ENCODE data around the gene NAPA.

The NAPA gene

GRCh38 chr19:47499863-47500830 lies 14.7 kb downstream of the NAPA start:
- Mint-ChIP-seq H3K27me3 (no peaks in the 10 kb centered on the region), H3K36me3 (ENCODE audit: low read depth) (peaks cover 81% of the 10 kb centered on the region), H3K4me3 (no peak overlapping the region), H3K9me3 (no peaks in the 10 kb centered on the region), H3K27ac (peak overlapping the region; percentile 52), H3K4me1 (ENCODE audit: low read depth) (peaks cover 2% of the 10 kb centered on the region)
- no peak for DNase-seq

GRCh38 chr19:47499371-47499770 lies 15.5 kb downstream of the NAPA start:
- peaks cover 2% of the 10 kb centered on the region for H3K4me1 Mint-ChIP-seq (ENCODE audit: low read depth)
- peak overlapping the region; percentile 44 for H3K27ac Mint-ChIP-seq
- H3K36me3 Mint-ChIP-seq (ENCODE audit: low read depth): peaks cover 76% of the 10 kb centered on the region
- no peaks in the 10 kb centered on the region for H3K9me3 Mint-ChIP-seq
- DNase-seq: no peak
- H3K27me3 Mint-ChIP-seq: no peaks in the 10 kb centered on the region
- H3K4me3 Mint-ChIP-seq: no peak overlapping the region

GRCh38 chr19:47498561-47498960 lies 16.3 kb downstream of the NAPA start:
- peaks cover 2% of the 10 kb centered on the region for H3K4me1 Mint-ChIP-seq (ENCODE audit: low read depth)
- no peak overlapping the region for H3K4me3 Mint-ChIP-seq
- DNase-seq: no peak
- H3K9me3 Mint-ChIP-seq: no peaks in the 10 kb centered on the region
- H3K27me3 Mint-ChIP-seq: no peaks in the 10 kb centered on the region
- H3K36me3 Mint-ChIP-seq (ENCODE audit: low read depth): peaks cover 75% of the 10 kb centered on the region
- H3K27ac Mint-ChIP-seq: peak overlapping the region; percentile 44

GRCh38 chr19:47497821-47498520 lies 16.9 kb downstream of the NAPA start:
- no peak for DNase-seq
- Mint-ChIP-seq H3K36me3 (ENCODE audit: low read depth) (peaks cover 75% of the 10 kb centered on the region), H3K4me1 (ENCODE audit: low read depth) (peaks cover 4% of the 10 kb centered on the region), H3K27me3 (no peaks in the 10 kb centered on the region), H3K4me3 (no peak overlapping the region), H3K9me3 (no peaks in the 10 kb centered on the region), H3K27ac (no peak overlapping the region)

- no peaks in the 10 kb centered on the region for H3K27me3 Mint-ChIP-seq
- H3K36me3 Mint-ChIP-seq (ENCODE audit: low read depth): peaks cover 71% of the 10 kb centered on the region
- H3K9me3 Mint-ChIP-seq: no peaks in the 10 kb centered on the region
- H3K4me1 Mint-ChIP-seq (ENCODE audit: low read depth): peaks cover 4% of the 10 kb centered on the region
- no peak for DNase-seq
- no peak overlapping the region for H3K27ac Mint-ChIP-seq
- no peak overlapping the region for H3K4me3 Mint-ChIP-seq
Measured at GRCh38 chr19:47497050-47497766, 17.7 kb downstream of the NAPA start.

DNA sequence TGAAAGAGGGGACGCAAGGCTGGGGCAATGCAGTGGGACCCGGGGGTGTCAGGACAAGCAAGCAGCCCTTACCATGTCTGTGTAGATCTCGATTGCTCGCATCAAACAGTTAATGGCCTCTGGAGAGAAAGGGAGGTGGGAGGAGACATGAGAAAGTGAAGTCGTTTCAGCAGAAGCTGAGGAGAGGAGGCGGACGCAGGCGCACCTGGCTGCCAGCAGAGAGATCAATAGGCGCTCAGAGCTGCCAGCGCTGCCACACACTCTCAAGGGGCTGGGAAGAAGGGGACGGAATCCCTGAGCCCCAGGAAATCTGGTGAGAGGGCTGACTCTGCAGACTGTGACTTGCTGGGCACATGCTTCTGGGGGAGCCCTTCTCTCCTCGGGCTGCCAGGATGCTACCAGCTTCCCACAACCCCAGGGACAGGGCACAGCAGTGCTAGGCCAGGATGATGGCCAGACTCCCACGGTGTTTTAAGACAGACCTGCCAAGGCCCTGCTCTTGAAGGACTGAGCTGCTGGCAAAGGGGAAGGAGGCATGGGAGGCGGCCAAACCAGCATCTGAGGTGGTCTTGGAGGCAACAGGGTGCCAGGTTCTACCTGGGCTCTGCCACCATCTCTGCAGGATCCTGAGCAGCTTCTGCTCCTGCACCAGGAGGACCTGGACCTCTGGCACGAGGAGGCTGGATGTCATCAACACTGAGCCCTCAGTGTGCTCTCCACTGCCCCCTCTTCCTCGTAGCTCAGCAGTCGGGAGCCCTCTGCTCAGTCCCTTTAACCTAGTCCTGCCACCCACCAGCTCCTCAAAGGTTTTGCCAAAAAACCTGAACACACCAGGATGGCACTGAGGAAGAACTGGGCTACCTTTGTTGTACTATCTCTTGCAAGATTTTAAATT lies 19.1 kb downstream of the NAPA start:
- no peaks in the 10 kb centered on the region for H3K27me3 Mint-ChIP-seq
- peaks cover 73% of the 10 kb centered on the region for H3K36me3 Mint-ChIP-seq (ENCODE audit: low read depth)
- DNase-seq: no peak
- peak overlapping the region; percentile 41 for H3K27ac Mint-ChIP-seq
- H3K4me3 Mint-ChIP-seq: no peak overlapping the region
- no peaks in the 10 kb centered on the region for H3K9me3 Mint-ChIP-seq
- H3K4me1 Mint-ChIP-seq (ENCODE audit: low read depth): peaks cover 4% of the 10 kb centered on the region

GRCh38 chr19:47494729-47495128 lies 20.1 kb downstream of the NAPA start:
- Mint-ChIP-seq H3K9me3 (no peaks in the 10 kb centered on the region), H3K36me3 (ENCODE audit: low read depth) (peaks cover 72% of the 10 kb centered on the region), H3K4me1 (ENCODE audit: low read depth) (peaks cover 7% of the 10 kb centered on the region), H3K27ac (no peak overlapping the region), H3K4me3 (no peak overlapping the region), H3K27me3 (no peaks in the 10 kb centered on the region)
- no peak for DNase-seq

- peaks cover 7% of the 10 kb centered on the region for H3K4me1 Mint-ChIP-seq (ENCODE audit: low read depth)
- H3K27ac Mint-ChIP-seq: no peak overlapping the region
- H3K4me3 Mint-ChIP-seq: no peak overlapping the region
- no peak for DNase-seq
- no peaks in the 10 kb centered on the region for H3K27me3 Mint-ChIP-seq
- H3K36me3 Mint-ChIP-seq (ENCODE audit: low read depth): peaks cover 72% of the 10 kb centered on the region
- no peaks in the 10 kb centered on the region for H3K9me3 Mint-ChIP-seq
Measured at GRCh38 chr19:47494211-47494547, 20.7 kb downstream of the NAPA start.

GRCh38 chr19:47493378-47494210 lies 21.3 kb downstream of the NAPA start:
- no peaks in the 10 kb centered on the region for H3K27me3 Mint-ChIP-seq
- H3K4me1 Mint-ChIP-seq (ENCODE audit: low read depth): peaks cover 7% of the 10 kb centered on the region
- no peak overlapping the region for H3K4me3 Mint-ChIP-seq
- peak overlapping the region; percentile 55 for H3K27ac Mint-ChIP-seq
- H3K9me3 Mint-ChIP-seq: no peaks in the 10 kb centered on the region
- no peak for DNase-seq
- peaks cover 69% of the 10 kb centered on the region for H3K36me3 Mint-ChIP-seq (ENCODE audit: low read depth)

GRCh38 chr19:47492571-47493377 lies 22.1 kb downstream of the NAPA start:
- Mint-ChIP-seq H3K9me3 (no peaks in the 10 kb centered on the region), H3K27me3 (no peaks in the 10 kb centered on the region), H3K4me1 (ENCODE audit: low read depth) (peaks cover 7% of the 10 kb centered on the region), H3K36me3 (ENCODE audit: low read depth) (peaks cover 76% of the 10 kb centered on the region), H3K27ac (peak overlapping the region; percentile 12), H3K4me3 (no peak overlapping the region)
- DNase-seq: no peak

DNA sequence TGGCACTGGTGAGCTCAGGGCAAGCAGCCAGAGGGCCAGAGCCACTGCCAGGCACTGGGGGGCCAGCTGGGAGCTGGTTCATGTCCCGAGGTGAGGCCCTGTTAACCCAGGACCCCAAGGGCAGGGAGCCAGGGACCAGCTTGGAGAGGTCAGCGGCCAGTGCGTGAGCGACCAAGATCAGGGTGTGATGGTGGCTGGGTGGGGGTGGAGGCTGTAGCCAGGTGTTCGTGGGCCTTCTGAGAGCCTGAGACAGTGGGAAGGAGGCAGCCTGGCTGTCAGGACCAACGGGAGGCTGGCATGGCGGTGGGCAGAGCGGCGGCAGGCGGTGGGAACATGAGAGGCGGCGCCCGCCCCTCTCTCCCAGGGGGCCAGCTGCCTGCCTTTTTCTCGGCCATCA lies 22.7 kb downstream of the NAPA start:
- Mint-ChIP-seq H3K27ac (no peak overlapping the region), H3K36me3 (ENCODE audit: low read depth) (peaks cover 75% of the 10 kb centered on the region)
- DNase-seq: no peak

DNA sequence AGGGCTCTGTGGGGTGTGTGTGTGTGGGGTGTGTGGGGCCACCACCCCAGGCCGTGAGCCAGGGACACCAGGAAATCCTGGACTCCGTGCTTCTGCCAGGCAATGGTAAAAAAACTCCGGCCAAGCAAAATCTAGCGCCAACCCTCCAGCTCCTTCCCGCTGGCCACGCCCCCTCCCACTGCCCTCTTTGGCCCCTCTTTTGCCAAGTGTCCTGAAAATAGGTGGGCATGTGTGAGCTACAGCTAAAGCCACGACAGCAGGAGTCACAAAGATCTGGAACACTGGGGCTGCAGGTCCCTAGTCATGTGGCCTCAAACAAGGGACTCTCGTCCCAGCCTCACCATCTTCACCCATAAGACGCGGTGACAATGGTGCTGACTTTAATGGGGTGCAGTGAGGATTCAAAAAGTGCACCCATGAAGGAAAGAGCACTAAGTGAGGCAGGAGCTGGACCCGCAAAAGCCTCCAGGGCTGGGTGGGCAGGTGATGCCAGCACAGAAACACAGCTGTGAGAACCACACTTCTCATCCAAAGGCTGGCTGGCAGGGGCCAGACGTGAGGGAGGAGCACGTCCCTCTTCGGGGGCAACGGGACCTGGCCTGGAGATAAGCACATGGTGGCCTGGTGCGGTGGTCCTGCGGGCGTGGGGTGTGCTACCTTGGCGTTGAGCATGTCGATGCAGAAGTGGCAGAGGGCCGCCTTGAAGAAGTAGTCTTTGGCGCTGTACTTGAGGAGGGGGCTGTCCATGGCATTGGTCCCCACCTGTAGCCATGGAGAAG lies 23.3 kb downstream of the NAPA start:
- H3K27ac Mint-ChIP-seq: no peak overlapping the region
- H3K36me3 Mint-ChIP-seq (ENCODE audit: low read depth): peaks cover 75% of the 10 kb centered on the region
- H3K27me3 Mint-ChIP-seq: no peaks in the 10 kb centered on the region

More for the DNA sequence above, 22.7 kb downstream of the NAPA start:
- Mint-ChIP-seq H3K27me3 (no peaks in the 10 kb centered on the region), H3K4me1 (ENCODE audit: low read depth) (peaks cover 11% of the 10 kb centered on the region), H3K4me3 (no peak overlapping the region), H3K9me3 (no peaks in the 10 kb centered on the region)

More for the DNA sequence above, 23.3 kb downstream of the NAPA start:
- no peak for DNase-seq
- no peak overlapping the region for H3K4me3 Mint-ChIP-seq
- H3K4me1 Mint-ChIP-seq (ENCODE audit: low read depth): peaks cover 16% of the 10 kb centered on the region
- no peaks in the 10 kb centered on the region for H3K9me3 Mint-ChIP-seq

All from activated T-cell treated with anti-CD3 and anti-CD28 coated beads, Interleukin-2, amount 50 U/mL, for 24 hours (primary cell).